Stimulated activated CD8-positive, alpha-beta memory T cell treated with anti-CD3 and anti-CD28 coated beads, Interleukin-15, amount 100 ng/mL, for 48 hours (primary cell): Measurements from ENCODE around the gene KIAA0930.

Experiments used
- DNase-seq, 2 donors: peaks; one replicate each; pipeline ENCODE4 v3.0.0-alpha.2; 2020; ENCODE audit warnings: low read depth in 2 of 2

KIAA0930 gene

GRCh38 chr22:45216133-45217003, 24.3 kb downstream of the KIAA0930 start:
- no peak for DNase-seq

- no peak for DNase-seq
Measured at GRCh38 chr22:45212992-45213751, 27.5 kb downstream of the KIAA0930 start.

- no peak for DNase-seq
Measured at GRCh38 chr22:45212306-45212709, 28.4 kb downstream of the KIAA0930 start.

- DNase-seq = no peak
Measured at GRCh38 chr22:45211848-45212247, 28.8 kb downstream of the KIAA0930 start.

- DNase-seq = no peak
Measured at GRCh38 chr22:45211435-45211834, 29.3 kb downstream of the KIAA0930 start.

GRCh38 chr22:45210991-45211390, 29.7 kb downstream of the KIAA0930 start:
- DNase-seq = no peak

GRCh38 chr22:45210577-45210976, 30.1 kb downstream of the KIAA0930 start:
- no peak for DNase-seq

- no peak for DNase-seq
Measured at GRCh38 chr22:45210174-45210573, 30.5 kb downstream of the KIAA0930 start.

- DNase-seq = no peak
Measured at GRCh38 chr22:45208993-45209838, 31.5 kb downstream of the KIAA0930 start.

- no peak for DNase-seq
Measured at GRCh38 chr22:45208696-45208992, 32.0 kb downstream of the KIAA0930 start.

GRCh38 chr22:45207981-45208664, 32.6 kb downstream of the KIAA0930 start:
- DNase-seq = no peak

GRCh38 chr22:45207533-45207932, 33.2 kb downstream of the KIAA0930 start:
- no peak for DNase-seq

GRCh38 chr22:45206233-45206632, 34.5 kb downstream of the KIAA0930 start:
- no peak for DNase-seq

- no peak for DNase-seq
Measured at GRCh38 chr22:45205276-45205925, 35.3 kb downstream of the KIAA0930 start.

GRCh38 chr22:45204819-45205218, 35.9 kb downstream of the KIAA0930 start:
- DNase-seq = no peak

- no peak for DNase-seq
Measured at GRCh38 chr22:45204241-45204640, 36.5 kb downstream of the KIAA0930 start.

- DNase-seq = no peak
Measured at GRCh38 chr22:45203150-45203951, 37.3 kb downstream of the KIAA0930 start.

GRCh38 chr22:45202333-45203149, 38.2 kb downstream of the KIAA0930 start:
- no peak for DNase-seq

GRCh38 chr22:45201678-45202332, 38.9 kb downstream of the KIAA0930 start:
- DNase-seq = no peak
